ENCODE measurements around the gene NTN1.

Gene NTN1

GRCh38 chr17:9231449-9232154 lies 210.3 kb downstream of the NTN1 start:
- no peak for DNase-seq (ENCODE audit: low read depth in 2 of 2)

- DNase-seq (ENCODE audit: low read depth in 2 of 2) = no peak
These were observed 210.8 kb downstream of the NTN1 start for GRCh38 chr17:9232155-9232475.

DNA sequence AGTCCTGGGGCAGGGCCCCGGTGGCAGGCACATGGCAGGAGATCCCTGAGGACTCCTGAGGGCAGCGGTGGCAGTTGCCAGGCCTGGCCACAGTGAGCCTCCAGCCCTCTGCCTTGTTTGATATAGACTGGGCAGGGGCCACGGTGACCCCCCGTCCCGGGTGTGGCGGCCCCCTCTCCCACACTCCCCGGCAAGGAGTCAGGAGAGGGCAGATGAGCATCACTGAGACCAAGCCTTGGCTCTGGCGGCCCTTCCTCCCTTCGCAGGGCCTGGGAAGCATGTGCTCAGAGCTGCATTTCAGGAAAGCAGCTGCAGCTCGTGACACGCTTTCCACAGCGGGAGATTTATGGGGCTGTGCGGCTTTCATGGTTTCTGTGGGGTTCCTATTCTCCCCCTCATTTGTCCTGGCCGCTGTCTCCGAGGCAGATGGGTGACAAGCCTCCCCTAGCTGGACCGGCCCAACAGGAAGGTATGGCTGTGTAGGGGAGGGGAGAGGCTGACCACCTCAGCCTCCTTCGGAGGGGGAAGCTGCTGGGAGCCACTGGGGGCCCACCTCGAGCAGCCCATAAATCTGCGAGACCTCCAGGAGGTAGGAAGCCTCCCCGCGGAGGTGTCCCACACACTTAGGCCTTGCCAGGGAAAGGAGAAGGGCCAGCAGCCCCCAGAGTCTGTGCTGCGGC lies 211.4 kb downstream of the NTN1 start:
- no peak for DNase-seq (ENCODE audit: low read depth in 2 of 2)

DNA sequence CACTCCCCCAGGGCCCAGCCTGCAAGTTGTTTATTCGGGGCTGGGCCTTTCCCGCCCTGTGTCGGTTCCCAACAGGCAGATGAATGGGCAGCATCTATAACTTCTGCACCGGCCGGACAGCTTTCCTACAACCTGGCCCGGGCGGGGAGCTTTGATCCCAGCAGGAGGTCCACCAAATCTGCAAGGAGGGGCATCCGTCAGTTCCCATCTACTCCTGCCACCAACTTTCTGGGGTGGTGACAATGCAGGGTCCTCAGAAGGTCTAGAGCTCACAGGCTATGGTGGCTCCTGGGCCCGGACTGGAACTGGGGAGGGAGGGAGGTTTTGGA lies 211.9 kb downstream of the NTN1 start:
- DNase-seq (ENCODE audit: low read depth in 2 of 2) = no peak

DNA sequence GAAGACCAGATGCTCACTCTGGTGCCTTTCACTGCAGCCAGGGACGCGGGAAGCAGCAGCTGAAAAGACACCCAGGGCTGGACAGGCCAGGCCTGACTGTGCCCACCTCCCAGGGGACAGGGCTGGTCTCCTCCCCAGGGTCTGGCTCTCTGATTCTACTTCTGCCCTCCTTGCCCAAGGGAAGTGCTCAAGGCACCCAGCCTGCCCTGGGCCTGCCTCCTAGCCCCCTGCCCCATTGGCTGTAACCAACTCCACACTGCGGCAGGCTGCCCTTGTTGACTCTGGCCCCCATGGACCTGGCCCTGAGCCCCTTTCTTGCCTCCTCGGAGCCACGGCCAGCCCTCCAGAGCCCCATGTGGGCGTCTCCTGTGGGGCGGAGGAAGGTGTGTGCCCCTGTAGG lies 212.5 kb downstream of the NTN1 start:
- DNase-seq (ENCODE audit: low read depth in 2 of 2) = no peak

DNA sequence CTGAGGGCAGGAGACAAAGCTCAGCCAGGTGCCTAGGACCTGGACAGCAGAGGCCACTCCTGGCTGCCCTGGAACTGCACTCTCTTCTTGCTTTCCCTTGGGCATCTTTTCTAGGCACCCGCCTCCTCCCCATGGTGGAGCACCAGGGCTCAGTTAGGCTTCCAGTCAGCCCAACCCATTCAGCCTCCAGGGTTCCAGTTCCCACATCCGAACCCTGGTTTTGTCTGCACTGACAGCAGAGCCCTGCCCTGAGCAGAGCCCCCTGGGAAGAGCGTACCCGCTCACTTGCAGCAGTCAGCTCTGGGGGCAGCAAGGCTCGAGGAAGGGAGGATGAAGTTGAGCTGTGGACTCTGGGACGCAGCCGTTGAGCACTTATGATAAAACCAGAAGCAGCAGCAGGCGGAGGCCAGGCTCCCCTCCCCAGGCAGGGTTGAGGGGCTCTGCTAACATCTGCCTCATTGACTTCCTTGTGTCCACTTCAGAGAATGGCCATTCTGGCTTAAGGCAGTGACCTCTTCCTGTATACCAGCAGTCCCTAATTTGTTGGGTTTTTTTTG lies 213.2 kb downstream of the NTN1 start:
- no peak for DNase-seq (ENCODE audit: low read depth in 2 of 2)

DNA sequence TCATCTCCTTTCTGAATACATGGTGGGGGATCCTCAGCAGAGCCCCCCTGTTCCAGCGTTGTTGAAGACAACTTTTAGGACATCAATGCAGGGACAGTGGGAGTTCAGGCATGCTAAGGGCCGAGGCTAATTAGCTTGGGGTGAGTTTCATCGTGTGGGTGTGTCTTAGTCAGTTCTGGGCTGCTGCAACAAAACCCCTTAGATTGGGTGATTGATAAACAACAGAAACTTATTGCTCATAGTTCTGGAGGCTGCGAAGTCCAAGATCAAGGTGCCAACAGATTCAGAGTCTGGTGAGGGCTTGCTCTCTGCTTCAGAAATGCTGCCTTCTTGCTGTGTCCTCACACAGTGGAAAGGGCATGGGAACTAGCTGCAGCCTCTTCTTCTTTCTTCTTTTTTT lies 214.0 kb downstream of the NTN1 start:
- DNase-seq (ENCODE audit: low read depth in 2 of 2) = no peak

DNA sequence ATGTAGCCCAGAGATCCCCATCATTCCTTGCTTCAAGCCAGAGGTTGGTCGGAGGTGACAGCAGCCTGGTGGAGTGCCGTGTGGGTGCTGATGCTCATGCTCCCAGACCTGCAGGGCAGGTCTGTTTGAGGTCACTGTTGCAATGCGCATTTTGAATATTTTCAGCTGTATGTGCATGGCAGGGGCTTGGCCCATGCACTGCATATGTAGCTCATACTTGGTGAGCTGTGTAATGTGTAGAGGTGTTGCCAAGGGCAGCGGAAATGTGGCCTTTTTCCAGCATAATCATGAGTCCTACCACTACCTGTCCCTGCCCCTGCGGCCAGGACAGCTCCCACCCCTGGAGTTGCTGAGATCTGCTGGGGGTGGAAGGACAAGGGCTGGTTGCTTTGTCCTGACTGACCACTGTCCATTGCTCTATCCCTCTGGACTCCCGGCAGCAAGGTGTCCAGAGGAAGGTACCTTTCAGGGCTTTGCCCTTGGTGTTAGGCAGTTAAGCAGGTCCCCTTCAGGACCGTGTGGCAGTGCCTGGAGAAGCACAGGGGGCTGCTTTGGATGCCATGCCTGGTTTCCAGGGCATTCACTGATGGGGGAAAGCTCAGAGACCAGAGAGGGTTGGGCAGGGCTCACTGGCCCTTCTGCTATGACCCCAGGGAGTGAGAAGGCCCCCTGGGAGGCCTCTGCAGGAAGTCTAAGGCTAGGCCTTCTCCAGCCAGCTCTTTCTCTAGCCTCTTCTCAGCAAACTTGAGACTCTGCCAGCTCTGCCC lies 215.2 kb downstream of the NTN1 start:
- DNase-seq (ENCODE audit: low read depth in 2 of 2) = no peak

GRCh38 chr17:9237053-9237410 lies 215.7 kb downstream of the NTN1 start:
- DNase-seq (ENCODE audit: low read depth in 2 of 2) = no peak

DNA sequence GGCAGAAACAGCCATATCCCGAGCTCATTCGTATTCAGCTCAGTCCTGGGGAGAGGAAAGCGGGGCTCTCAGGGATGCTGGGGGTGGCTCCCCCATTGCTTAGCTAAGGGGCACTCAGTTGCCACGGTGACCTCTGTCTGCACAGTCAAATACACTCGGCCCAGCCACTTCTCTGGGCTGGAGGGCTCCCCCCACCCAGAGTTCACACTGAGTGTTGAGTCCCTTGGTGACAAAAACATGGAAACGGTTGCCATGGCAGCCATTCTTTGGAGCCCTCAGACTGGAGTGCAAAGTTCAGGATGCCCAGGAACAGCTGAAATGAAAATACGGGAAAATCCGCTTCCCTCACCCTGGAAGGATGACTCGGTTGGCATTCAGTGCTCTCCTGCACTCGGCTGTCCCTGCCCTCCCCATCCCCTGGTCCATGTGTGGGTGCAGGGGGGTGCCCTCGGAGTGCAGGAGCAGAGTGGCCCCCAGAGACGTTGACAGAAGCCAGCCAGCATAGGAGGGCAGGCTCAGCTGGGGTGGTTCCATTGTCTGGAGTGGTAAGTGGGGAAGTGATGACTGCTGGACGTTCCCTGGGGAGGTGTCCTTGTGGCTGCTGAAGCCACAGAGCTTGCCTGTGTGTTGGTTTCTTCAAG lies 216.5 kb downstream of the NTN1 start:
- DNase-seq (ENCODE audit: low read depth in 2 of 2) = no peak

- no peak for DNase-seq (ENCODE audit: low read depth in 2 of 2)
These were observed 217.3 kb downstream of the NTN1 start for GRCh38 chr17:9238340-9239245.

GRCh38 chr17:9239246-9239792 lies 218.0 kb downstream of the NTN1 start:
- no peak for DNase-seq (ENCODE audit: low read depth in 2 of 2)

DNA sequence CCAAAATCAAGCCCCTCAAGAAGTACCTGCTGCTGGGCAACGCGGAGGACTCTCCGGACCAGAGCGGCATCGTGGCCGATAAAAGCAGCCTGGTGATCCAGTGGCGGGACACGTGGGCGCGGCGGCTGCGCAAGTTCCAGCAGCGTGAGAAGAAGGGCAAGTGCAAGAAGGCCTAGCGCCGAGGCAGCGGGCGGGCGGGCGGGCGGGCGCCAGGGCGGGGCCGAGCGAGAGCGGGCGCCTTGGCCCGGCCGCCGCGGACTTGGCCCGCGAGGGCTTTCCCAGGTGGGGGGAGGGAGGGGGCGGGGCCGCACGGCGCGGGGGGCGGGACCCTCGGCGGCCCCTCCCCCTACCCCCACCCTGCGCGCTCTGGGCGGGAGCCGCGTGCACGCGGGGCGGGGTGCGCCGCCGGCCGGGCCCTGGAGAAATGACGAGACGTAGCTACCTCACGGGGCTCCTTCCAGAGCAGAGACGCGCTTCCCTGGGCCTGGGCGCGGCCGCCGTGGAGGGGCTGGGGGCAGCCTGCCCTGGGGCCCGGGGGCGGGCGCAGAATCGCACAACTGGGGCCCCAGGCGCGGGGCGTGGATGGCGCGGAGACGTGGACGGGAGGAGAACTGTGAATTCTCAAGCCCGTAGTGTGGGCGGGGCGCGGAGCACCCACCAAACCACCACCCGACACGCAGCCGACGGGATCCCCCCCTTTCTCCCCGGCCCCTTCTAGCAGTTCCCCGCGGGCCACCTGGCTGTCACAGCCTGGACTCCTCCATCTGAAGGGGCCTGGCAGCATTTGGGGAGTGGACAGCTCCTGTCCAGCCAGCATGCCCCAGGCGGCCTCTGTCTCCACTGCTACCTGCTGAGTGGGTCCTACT lies 218.7 kb downstream of the NTN1 start:
- peak; percentile 32 to 39 for DNase-seq (ENCODE audit: low read depth in 2 of 2)

GRCh38 chr17:9240659-9241370 lies 219.5 kb downstream of the NTN1 start:
- no peak for DNase-seq (ENCODE audit: low read depth in 2 of 2)

DNA sequence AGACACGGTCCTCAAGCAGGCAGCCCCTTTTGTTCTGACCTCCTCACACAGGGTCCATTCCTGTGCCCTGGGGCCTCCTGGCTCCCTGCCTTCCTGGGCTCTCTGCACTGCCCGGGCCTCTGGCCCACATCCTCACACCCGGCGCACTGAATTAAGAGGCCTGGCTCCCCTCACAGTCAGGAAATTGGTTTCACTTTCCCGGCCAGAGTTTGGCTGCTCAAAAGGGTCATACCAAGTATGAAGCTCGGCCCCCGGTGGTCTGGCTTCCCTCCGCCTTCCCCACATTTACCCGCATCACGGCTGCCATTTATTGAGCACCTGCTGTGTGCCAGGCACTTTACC lies 220.0 kb downstream of the NTN1 start:
- DNase-seq (ENCODE audit: low read depth in 2 of 2) = no peak

- no peak for DNase-seq (ENCODE audit: low read depth in 2 of 2)
These were observed 220.6 kb downstream of the NTN1 start for GRCh38 chr17:9241774-9242496.

- no peak for DNase-seq (ENCODE audit: low read depth in 2 of 2)
These were observed 221.2 kb downstream of the NTN1 start for GRCh38 chr17:9242497-9242881.

- DNase-seq (ENCODE audit: low read depth in 2 of 2) = no peak
These were observed 221.7 kb downstream of the NTN1 start for GRCh38 chr17:9242983-9243382.

Data from stimulated activated CD8-positive, alpha-beta memory T cell treated with anti-CD3 and anti-CD28 coated beads, Interleukin-7, amount 100 ng/mL, for 1 hour (primary cell).